K562 (cell line): ENCODE results near the gene MYO5C. TPM values are rescaled to one million over a fixed set of nuclear protein-coding genes. Genes with fewer than 3 reads are reported as not detected.

Experiments
- C11orf30 ChIP-seq: fragments of 450-650 bp; IDR thresholded peaks from 2 replicates; pipeline ENCODE4 v1.6.1; 2016; ENCODE audit warnings: low read depth, mild to moderate bottlenecking
- CHD7 ChIP-seq: fragments of 200-600 bp; sonication (generic); IDR thresholded peaks from one replicate; pipeline ENCODE4 v1.6.1; 2012; ENCODE audit warnings: mild to moderate bottlenecking, low read depth, low read length, inconsistent platforms
- JUND ChIP-seq, 2 experiments: IDR thresholded peaks; 2 replicates in 1 of 2; 3 replicates in 1 of 2; pipeline ENCODE4 v1.6.1; 2011; ENCODE audit warnings: borderline replicate concordance in 2 of 2, low read depth in 2 of 2, low read length in 2 of 2, improper control_type of control experiment in 1 of 2, missing biosample characterization in 1 of 2, missing genetic modification characterization in 1 of 2, missing genetic modification reagents in 1 of 2
- MLLT1 ChIP-seq, 2 experiments: fragments of 450-650 bp; IDR thresholded peaks; 2 replicates each; pipeline ENCODE4 v1.6.1; 2016
- NBN ChIP-seq: fragments of 450-650 bp; IDR thresholded peaks from 2 replicates; pipeline ENCODE4 v1.6.1; 2016; ENCODE audit warnings: low read depth, mild to moderate bottlenecking
- PBX2 ChIP-seq, 2 experiments: IDR thresholded peaks in 1 of 2; conservative IDR thresholded peaks in 1 of 2; 2 replicates each; pipeline ENCODE4 v1.6.1; 2016; ENCODE audit warnings: low read depth in 2 of 2, mild to moderate bottlenecking in 1 of 2, missing compliant biosample characterization in 1 of 2, missing genetic modification characterization in 1 of 2, moderate library complexity in 1 of 2
- RAD21 ChIP-seq, 2 experiments: fragments of 250-450 bp in 1 of 2; fragments of 450-650 bp in 1 of 2; sonication (Bioruptor Pico) in 1 of 2; formaldehyde crosslinking in 1 of 2; IDR thresholded peaks in 1 of 2; conservative IDR thresholded peaks in 1 of 2; 2 replicates each; pipeline versions ENCODE4 v1.4.0 to v1.8.0; 2020 to 2022; ENCODE audit warnings: mild to moderate bottlenecking in 2 of 2, moderate library complexity in 1 of 2
- ZBTB34 ChIP-seq: fragments of 250-450 bp; sonication (Bioruptor Pico); IDR thresholded peaks from 2 replicates; pipeline ENCODE4 v1.8.0; 2021; ENCODE audit warnings: mild to moderate bottlenecking, moderate library complexity
- polyA plus RNA-seq, 8 experiments: library from polyadenylated mRNA; depleted of rRNA in 4 of 8; stranded (reverse) in 5 of 8; unstranded in 3 of 8; fragments of >200 nt; fragmentation: Nextera tagmentation in 2 of 8; fragmentation: Illumina TruSeq in 1 of 8; extraction: Ambion mirVana in 2 of 8; extraction: Trizol in 1 of 8; gene quantifications; 2 replicates each; pipeline versions ENCODE4 v1.2.1 to v1.2.3, GENCODE V29; 2011 to 2014; ENCODE audit warnings: inconsistent platforms in 1 of 8, missing spikeins in 1 of 8
- total RNA-seq, 7 experiments: library from RNA; depleted of rRNA in 6 of 7; stranded (reverse); fragments of >200 nt in 6 of 7; fragmentation: Illumina TruSeq in 2 of 7; extraction: Trizol in 2 of 7; gene quantifications; 2 replicates each; pipeline versions ENCODE4 v1.2.1 to v1.2.3, GENCODE V29; 2011 to 2021; ENCODE audit warnings: low replicate concordance in 1 of 7

The MYO5C gene
- total and polyA plus RNA-seq, 9 of the 15 experiments (the other 6 are each of a cell fraction or from before 2014, with no cell fraction given) = 0.01 to 0.24 TPM; not detected in 7

GRCh38 chr15:52217186-52217585 lies 78.4 kb downstream of the MYO5C start (continued):
- TF ChIP-seq PBX2 (CRISPR knock-in tag; IDR thresholded peaks at IDR 0.05; ENCODE audit: low read depth) (0 out of 2 replicates have a peak, but pooled peaks have one; percentile 11), PBX2 (tag; conservative IDR thresholded peaks at IDR 0.05; ENCODE audit: low read depth) (peak; percentile 82), C11orf30 (no peak), MLLT1 (IDR thresholded peaks at IDR 0.05) (no peak), CHD7 (no peak), JUND (IDR thresholded peaks at IDR 0.05; ENCODE audit: borderline replicate concordance, low read depth, low read length) (peak; percentile 26; the same call in 1 of the 2 replicates), JUND (tag; IDR thresholded peaks at IDR 0.05; ENCODE audit: borderline replicate concordance, low read depth, low read length) (no peak), ZBTB34 (CRISPR knock-in tag) (no peak), RAD21 (CRISPR knock-in tag; conservative IDR thresholded peaks at IDR 0.05 in 1 of 2, IDR thresholded peaks at IDR 0.05 in 1 of 2) (peak in 1 of 2 experiments; percentile 45; a peak in 1 of 4 replicates), NBN (no peak)
